Activated T-cell treated with anti-CD3 and anti-CD28 coated beads, Interleukin-2, amount 50 U/mL, for 1 hour (primary cell): ENCODE results near the gene RPGRIP1.
"Not testable (repeated sequence)": the region's sequence is repeated elsewhere in the genome, so short reads cannot be mapped to it uniquely, and the experiment has no call there.

Experiments
- DNase-seq: peaks from one replicate; pipeline ENCODE4 v3.0.0-alpha.2; 2020

Gene RPGRIP1

DNA sequence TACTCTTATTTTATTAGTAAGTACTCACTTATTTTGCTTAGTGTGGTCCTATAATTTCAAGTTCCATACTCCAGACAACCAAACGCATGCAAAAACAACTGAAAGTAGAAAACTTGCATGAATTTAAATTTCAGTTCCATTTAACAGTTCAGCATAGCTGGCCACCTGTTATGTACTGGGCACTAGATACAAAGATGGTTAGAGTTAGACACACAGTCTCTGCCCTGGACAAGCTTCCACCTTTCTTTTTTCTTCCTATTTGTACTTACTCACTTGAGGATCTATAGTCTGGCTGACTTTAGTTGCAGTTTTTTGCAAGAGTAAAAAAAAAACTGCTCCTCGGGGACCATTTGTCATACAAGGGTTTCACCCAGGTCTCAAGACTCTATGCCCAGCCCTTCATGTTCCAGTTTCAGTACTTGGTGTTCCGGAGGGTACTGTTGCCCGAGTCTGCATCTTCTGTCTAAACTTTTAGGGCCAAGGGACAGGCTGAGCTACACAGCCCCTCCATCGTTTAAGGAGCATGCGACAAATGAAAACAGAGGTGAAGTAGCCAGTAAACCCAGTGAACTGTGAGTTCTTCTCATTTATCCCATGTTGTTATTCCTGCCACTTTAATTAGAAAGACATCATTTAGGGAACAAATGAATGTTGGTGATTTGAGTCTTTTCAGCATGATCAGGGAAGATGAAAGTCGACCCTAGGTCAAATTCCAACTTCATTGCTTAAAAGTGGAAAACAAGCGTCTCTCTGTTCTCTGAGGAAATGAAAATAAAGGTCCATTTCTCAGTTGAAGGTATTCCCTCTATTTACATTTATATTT is 22.3 kb downstream of the RPGRIP1 start:
- DNase-seq, result no peak

DNA sequence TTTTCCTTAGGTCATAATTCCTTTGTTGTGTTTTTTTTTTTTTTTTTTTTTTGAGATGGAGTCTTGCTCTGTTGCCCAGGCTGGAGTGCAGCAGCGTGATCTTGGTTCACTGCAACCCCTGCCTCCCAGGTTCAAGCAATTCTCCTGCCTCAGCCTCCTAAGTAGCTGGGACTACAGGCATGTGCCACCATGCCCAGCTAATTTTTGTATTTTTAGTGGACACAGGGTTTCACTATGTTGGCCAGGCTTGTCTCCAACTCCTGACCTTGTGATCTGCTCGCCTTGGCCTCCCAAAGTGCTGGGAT is 22.9 kb downstream of the RPGRIP1 start:
- not testable (repeated sequence) for DNase-seq

DNA sequence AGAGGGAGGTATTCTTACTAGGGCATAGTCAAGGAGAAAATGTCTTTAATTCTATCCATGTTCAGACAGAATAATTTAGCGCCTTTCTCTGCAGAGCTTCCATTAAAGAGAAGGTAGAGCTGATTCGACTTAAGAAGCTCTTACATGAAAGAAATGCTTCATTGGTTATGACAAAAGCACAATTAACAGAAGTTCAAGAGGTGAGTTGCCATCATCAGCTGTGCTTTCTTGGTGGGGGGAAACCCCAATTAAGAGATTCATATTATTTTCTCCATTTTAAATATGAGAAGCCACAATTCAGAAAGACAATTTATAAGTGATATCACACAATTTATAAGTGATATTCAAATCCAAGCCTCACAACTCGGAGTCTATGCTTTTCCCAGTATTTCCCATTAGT is 27.8 kb downstream of the RPGRIP1 start:
- DNase-seq, result no peak

DNA sequence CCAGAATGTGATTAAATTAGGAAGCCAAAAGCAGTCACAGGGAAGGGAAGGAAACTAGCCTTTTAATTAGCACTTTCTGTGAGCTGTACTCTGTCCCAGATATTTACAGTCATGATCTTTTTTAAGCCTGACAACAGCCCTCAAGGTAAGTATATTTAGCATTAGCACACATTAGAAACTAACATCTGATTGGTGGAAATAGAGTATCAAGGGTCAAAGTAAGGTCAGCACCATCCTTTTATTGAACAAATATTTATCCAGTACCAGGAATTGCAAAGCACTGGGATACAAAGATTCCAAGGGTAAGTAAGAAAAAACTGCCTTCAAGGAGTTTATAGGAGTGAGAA is 28.2 kb downstream of the RPGRIP1 start:
- no peak for DNase-seq

DNA sequence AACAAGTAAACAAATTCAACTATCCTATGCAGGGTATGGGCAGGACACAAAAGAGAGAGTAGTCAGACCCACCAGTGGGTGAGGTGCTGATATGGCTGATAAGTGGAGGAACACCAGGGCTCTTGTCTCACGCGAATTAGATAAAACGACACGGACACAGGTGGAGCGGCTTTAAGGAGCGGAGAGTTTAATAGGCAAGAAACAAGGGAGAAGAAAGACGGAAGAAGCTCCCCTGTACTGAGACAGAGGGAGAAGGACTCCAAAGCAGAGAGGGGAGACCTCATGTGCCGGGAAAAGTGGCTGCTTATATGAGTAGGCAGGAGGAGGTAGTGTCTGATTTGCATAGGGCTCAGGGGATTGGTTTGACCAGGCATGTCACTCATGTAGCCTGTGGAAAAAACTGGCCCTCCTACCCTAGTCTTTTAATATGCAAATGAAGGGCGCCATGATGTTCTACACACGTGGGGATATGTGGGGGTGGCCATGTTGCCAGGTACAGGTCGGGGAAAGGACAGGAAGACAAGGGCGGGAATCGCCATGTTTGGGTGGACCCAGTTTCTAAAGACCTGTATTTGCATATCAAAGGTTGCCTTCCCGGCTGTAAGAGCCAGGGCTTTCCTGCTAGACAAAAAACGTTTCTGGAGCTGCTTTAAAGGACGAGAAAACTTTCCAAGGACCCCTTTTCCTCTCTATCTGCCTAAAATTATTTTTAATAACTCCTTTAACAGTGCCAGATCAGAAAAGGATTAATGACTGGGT is 28.8 kb downstream of the RPGRIP1 start:
- DNase-seq, result peak; percentile 62

DNA sequence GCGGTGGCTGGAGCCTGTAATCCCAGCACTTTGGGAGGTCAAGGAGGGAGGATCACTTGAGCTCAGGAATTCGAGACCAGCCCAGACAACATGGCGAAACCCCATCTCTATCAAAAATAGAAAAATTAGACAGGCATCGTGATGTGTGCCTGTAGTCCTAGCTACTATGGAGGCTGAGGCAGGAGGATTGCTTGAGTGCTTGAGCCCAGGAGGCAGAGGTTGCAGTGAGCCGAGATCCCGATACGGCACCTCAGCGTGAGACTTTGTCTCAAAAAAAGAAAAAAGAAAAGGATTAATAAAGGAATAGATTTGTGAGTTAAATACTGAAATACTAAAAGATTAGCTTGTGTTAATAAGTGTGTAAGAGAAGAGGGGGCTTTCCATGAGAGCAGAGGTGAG is 29.4 kb downstream of the RPGRIP1 start:
- no peak for DNase-seq

DNA sequence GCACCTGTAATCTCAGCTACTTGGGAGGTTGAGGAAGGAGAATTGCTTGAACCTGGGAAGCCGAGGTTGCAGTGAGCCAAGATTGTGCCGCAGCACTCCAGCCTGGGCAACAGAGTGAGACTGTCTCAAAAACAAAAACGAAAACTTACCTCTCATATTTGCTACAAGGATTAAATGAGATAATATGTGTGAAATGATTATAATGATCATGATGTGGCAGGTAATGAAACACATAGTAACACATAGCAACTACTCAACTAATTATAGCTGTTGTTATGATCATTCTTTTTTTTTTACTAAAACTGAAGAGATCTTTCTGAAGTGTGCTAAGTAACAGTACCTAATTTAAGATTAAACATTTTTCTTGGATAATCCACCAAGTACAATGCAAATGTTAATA is 30.1 kb downstream of the RPGRIP1 start:
- DNase-seq, result no peak

DNA sequence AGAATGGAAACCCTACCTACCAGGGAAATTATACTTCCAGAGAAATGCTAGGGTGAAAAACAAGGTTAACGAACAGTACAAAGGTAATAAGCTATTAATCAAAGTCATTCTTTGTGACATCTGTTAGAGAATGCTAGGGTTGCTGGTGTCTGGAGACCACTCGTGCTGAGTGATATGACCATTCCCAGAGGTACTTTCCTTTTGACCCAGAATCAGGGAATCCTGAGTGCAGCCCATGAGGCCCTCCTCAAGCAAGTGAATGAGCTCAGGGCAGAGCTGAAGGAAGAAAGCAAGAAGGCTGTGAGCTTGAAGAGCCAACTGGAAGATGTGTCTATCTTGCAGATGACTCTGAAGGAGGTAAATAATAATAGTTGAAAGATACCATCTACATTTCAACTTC is 31.7 kb downstream of the RPGRIP1 start:
- DNase-seq, result no peak

DNA sequence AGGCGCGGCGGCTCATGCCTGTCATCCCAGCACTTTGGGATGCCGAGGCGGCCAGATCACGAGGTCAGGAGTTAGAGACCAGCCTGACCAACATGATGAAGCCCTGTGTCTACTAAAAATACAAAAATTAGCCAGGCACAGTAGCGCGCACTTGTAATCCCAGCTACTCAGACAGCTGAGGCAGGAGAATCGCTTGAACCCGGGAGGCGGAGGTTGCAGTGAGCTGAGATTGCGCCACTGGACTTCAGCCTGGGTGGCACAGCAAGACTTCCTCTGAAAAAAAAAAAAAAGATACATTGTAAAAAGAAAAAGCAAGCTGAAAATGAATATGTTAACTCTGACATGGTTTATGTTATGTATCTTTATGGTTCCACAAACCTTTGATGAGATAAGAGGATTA is 33.6 kb downstream of the RPGRIP1 start:
- DNase-seq, result no peak

DNA sequence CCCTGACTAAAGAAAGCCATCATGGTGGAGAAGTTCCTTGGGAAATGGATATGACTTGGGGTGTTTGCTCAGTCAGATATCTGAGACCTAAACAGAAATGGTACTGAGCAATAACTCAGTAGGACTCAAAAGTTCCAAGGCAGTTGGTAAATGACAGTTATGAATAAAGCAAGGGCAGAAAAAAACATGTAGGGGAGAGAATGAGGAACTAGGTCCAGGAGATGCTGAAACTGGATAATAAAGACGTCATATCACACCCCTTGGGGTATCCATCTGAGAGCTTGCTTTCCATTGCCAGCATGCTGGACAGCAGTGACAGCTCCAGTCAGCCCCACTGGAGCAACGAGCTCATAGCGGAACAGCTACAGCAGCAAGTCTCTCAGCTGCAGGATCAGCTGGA is 37.5 kb downstream of the RPGRIP1 start:
- DNase-seq, result no peak

DNA sequence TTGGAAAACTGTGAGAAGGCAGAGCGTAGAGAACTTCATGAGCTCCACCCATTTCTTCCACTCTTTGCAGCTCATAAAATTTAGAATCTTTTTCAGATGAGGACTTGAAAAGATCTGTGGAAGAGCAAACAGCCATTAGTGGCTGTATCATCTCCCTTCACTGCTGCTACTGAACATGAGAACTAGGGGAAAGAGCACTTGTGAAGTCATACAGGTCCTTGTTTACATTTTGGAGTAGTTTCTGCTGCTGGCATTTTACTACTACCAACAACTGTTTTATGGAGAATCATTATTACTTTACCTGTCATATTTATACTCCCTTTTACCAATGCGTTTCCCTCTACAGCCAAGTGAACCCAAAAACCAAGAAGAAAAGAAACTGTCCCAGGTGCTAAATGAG is 41.0 kb downstream of the RPGRIP1 start:
- DNase-seq, result no peak

DNA sequence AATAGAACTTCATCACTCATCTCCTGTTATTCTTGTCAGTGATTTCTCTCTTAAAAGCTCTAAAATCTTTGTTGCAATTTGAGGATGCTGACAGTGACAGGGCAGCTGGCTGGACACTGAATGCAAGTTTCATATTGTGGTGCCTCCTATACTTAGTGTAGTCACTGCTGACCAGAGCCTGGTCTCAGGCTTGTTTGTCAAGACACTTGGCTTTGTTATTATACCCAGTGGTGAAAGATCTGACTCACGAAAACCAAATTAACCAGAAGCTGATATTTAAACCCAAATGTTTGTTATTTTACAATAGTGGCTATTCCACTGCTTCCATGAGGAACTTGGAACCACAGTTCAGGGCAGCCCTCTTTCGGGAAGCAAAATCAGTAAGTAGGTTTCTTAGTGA is 42.8 kb downstream of the RPGRIP1 start:
- DNase-seq, result no peak

DNA sequence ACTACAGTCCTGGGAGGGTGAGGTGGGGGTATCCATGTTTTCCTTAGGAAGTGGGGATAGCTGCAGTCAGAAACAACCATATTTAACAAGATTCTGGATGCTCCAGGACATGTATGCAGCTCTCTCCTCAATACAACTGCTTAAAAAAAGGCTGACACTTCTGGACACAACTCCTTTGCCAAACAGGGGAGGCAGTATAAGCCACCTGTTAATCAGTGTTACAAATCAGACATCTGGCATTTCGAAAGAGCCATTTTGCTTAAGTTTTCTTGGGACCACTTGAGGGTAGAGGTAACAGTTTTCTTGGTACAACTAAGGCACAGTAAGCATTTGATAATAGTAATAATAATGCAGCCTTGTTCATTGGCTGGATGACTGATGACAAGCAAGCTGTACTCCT is 47.1 kb downstream of the RPGRIP1 start:
- no peak for DNase-seq
